Measurements from ENCODE around the gene TMPRSS3.

Gene TMPRSS3

DNA sequence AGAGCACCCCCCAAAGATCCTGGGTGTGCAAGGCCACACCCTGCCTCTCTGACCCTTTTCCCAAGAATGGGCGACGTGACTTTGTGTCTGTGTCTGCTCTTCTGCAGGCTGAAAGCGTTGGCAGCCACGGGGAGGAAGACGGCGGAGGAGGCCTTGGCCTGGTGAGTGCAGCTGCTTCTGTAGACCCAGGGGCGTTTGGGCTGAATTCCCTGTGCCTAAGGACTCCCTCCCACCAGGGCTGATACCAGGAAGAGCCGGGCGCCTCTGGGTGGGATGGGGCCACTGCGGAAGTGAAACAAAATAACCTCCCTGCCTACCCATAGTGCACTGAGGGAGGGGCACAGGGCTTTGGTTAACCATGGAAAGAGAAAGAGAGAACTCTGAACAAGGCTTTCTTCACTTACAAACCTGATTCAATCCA is 10.4 kb upstream of the TMPRSS3 start:
- DNase-seq: no peak

DNA sequence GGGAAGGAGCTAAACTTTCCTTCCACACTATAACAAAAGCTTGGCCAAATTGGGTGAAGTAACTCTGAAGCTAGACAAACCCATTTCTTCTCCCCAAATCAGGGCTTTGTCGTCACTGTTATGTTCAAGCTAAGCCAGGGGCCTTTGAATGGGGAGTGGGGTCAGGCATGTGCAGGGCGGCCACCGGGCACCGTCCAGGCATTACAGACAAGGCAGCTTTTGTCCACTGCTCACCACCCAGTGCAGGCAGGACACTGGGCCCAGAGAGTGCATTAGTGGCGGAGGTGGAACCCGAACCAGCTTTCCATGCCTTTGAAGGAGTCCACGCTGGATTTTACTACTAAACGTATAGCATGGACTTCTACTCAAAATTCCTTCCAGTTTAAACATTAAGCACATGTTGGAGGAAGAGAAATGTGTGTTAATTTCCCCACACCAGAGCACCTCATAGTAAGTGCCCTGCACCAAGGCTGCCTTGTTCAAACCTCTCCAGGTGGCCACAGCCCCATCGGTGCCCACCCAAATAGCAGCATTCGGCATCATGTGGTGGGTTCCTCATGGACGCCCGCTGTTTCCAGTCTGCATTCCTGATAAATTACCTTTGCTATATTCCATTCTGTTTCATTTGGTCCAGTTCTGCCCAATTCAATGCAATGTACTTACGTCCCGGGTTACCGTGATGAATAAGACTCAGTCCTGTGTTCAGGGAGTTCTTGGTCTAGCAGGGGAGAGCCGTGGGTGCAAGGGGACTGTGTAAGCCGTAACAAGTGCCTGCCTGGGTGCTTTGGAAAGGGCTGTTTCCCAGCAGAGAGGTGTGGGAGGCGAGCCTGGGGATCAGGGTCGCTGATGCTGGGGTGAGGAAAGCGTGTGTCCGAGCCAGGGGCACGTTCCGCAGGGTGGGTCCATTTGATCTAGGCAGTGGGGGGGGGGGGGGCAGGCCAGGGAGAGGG is 9.5 kb upstream of the TMPRSS3 start:
- DNase-seq: no peak

DNA sequence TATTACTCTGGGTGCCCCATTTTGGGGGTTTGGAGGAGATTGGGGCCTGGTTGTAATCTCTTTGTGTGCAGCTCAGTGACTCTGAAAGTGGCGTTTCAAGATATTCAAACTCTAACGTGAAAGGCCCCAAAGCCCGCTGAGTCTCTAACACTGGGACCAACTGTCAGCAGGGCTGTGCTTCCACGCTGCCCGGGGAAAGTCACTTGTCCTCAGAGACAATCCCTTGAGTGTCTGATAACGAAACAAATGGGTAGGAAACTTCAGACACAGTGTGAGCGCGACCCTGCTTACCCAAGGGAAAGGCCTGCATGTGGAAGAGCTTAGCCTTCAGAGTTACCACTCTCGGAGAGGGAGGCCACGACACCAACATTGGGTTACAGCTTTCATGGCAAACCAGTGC is 8.7 kb upstream of the TMPRSS3 start:
- no peak for DNase-seq

DNA sequence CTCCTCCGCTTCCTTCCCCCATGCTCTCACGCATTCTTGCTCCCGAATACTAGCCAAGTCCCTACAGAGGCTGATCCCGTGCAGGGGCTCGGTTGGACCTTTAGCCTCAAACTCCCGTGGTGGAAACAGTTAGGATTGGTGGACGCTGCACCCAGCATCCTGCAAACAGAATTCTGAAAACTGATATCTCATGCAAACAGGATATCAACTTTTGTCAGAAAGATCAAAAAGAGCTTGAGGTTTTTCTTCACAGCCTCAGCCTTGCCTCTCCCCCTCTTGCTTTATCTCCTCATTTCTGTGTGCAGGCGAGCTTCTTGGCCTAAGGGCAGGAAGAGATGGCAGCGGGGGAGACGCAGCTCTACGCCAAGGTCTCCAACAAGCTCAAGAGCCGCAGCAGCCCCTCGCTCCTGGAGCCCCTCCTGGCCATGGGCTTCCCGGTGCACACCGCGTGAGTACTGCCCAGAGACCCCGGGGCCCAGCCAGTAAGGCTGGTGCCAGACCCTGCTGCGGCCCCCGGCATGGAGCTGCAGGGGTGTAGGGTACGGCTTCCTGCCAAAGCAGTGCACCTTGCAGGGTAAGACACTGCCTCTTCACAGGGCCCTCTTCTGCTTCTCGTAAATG is 7.9 kb upstream of the TMPRSS3 start, which contains the start of gene UBASH3A:
Gene UBASH3A (plus strand): TSS at position 292 of the 621 bp plus-strand sequence. CDS start 44 bp downstream, at position 336.
- DNase-seq: no peak

DNA sequence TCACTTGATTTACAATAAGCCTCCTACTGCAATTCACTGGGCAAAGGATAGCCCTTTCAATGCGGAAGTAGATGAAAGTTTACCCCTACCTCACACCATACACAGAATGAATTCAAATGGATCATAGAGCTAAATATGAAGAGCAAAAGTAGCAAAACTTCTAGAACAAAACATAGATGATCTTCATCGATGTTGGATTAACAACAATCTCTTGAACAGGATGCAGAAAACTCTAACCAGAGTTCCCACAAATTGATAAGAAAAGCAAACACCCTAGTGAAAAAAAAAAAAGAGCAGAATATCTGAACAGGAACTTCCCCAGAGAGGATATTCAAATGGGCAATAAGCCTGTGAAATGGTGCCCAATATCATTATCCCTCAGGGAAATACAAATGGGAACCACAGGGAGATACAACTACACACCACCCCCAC is 6.0 kb upstream of the TMPRSS3 start:
- DNase-seq: no peak

DNA sequence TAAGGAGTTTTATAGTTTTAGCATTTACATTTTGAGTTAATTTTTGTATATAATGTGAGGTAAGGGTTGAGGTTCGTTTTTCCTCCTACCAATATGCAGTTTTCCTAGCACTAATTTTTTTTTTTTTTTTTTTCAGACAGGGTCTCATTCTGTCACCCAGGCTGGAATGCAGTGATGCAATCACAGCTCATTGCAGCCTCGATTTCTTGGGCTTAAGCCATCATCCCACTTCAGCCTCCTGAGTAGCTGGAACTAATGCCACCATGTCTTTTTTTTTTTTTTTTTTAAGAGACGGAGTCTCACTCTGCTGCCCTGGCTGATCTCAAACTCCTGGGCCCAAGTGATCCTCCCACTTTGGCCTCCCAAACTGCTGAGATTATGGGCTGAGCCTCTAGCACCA is 5.3 kb upstream of the TMPRSS3 start:
- no peak for DNase-seq

DNA sequence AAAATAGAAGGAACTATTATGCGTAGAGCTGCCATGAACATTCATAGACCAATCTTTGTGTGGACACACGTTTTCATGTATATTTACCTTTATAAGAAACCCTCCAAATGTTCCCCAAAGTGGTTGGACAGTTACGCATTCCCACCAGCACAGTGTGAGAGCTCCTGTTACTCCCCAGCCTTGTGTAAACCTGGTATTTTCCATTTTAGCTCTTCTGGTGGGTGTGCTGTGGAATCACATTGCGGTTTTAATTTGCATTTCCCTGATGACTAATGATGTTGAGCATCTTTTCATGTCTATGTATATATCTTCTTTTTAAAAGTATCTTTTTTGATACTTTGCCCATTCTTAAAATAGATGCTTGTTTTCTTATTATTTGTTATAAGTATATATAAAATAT is 4.7 kb upstream of the TMPRSS3 start:
- no peak for DNase-seq

DNA sequence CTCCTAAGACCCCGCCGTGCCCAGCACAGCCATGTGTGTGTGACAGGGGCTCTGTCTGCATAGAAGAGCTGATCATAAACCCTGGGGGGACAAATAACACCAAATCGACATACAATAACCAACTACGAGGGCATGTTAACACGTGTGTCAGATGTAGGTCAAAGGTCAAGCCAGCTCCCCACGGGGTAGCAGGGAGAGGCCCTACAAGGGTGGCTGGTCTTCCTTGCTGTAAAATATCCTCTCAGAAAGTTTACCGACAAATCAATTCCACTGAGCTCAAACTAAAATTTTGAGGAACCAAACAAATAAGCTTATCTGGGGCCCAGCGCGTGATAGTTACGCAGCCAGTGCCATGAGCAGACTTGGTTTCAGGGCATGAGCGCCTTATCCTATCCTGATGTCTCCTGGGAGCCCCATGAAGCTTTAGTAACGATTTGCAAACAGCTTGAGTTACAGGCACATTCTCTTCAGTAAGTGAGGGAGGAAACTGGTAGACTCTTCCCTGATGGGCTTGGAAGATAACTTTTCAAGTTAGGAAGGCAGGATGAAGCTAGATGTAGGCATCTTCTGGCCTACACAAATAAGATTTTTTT is 2.7 kb upstream of the TMPRSS3 start:
- DNase-seq: no peak

DNA sequence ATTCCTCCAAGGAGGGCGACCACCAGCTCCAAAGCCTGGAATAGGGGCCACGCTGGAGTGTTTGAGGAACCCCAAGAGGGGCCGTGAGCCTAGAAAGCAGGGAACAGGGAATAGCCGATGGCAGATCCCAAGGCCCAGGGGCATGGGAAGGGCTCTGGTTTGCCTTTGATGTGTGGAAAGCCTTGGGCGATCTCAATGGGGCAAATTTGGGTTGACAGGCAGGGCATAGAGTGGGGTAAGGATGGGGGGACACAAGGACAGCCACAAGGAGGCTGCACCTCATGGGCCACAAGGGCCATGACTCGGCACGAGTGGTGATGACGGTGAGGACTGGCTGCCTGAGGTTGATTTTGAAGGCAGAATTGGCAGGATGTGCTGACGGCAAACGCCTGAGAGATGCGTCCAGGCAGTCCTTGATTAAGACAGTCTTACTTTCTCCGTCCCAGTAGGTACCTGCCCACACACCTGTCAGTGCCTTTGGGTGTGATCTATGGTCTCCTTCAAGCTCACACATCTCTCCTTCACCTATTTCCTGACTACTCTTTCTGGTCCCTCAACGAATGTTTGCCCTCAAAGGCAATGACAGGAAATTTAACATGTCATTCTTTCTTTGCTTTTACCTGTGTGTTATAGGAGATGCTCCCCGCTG is 2.0 kb upstream of the TMPRSS3 start:
- DNase-seq: no peak

DNA sequence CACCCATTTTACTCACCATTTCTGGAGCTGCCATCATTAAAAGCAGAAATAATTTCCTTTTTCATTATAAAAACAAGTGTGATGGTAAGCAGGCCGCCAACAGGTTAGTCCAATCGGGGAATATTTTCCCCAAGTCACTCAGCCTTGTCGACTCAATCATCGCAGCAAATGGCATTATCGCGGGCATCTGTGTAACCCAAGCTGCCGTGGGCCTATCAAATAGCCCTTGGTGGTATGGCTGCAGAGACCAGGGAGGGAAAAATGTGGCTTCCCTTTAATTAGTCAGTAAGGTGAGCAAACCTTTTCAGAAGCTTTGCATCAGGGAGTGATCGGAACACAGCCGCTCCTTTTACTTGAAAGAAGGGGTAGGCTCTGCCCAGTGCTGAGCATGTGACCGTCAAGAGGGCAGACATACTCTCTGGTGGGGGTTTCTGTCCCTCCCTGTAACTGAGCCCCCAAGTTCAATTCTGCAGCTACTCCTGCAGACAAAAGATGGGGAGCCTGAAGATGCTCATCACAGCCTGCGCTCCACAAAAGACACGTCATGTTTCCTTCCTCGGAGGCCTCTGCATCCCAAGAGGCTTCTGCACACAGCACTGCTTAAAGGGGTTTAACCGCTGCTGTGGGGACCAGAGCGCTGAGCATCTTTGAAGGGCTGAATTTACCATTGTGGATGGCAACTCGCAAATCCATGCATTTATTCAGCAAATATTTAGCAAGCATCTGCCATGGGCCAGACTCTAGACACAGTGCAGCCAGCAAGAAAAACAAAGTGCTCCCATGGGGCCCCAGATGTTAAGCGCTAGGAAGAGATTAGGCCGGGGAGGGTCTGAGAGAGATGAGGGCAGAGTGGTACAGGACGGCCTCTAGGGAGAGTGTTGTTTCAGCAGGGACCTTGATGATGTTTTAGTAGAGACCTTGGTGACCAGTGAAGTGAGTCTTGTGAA is 1.2 kb upstream of the TMPRSS3 start:
- no peak for DNase-seq

DNA sequence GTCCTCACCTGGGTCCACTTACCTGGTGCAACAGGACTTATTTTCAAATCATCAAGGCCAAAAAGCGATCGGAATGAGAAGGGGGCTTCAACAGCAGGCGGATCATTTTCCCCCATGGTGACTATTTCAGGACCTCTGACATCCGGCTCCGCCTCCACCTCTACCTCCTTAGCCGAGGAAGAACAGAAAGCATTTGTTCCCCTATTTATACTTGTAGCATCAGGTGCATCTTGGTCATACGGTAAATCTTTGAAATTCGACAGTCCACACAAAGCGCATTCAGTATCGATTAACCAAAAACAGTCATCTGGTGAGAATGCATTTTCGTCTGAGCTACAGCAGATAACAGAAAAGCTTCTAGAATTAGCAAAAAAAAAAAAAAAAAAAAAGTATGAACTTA is 550 bp downstream of the TMPRSS3 start:
- DNase-seq: no peak

DNA sequence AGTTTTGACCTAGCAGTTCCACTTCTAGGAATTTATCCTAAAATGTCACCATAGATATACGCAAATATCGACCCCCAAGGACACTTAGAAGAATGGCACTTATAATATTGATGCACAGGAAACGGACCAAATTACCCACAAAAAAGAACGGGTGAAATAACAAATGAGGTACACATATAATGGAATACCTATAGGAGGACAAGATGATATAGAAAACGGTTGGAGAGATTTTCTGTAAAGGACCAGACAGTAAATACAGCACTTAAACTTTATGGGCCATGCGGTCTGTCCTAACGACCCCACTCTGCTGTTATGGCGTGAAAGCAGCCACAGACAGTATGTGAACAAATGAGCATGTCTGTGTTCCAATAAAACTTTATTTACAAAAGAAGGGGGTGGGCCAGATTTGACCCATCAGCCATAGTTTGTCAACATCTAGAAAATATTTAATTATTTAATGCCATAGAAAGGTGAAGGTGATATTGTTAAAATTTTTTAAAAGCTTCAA is 2.4 kb downstream of the TMPRSS3 start:
- no peak for DNase-seq

DNA sequence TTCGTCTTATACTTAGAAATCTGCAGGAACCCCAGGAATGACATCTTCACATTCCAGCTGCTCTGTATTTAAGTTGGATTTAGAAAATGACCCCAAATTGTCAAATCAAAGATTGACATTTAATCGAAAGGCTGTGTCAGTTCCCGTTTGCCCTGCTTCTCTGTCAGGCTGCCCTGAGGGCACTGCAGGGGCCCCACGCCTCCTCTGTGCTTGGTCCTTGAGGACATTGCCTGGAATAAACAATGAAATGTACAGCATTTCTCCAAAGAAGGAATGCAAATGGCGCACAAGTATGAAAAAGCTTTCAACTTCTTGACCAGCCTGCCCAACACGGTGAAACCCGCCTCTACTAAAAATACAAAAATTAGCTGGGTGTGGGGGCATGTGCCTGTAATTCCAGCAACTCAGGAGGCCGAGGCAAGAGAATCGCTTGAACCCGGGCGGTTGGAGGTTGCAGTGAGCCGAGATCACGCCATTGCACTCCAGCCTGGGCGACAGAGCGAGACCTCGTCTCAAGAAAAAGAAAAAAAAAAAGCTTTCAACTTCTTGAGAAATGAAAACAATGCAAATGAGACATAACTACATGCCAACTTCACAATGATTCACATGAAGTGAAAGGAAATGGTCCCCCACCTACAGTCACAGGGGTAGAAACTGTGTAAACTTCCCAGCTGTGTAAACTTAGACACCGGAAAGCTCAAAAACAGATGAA is 3.0 kb downstream of the TMPRSS3 start:
- DNase-seq: no peak

DNA sequence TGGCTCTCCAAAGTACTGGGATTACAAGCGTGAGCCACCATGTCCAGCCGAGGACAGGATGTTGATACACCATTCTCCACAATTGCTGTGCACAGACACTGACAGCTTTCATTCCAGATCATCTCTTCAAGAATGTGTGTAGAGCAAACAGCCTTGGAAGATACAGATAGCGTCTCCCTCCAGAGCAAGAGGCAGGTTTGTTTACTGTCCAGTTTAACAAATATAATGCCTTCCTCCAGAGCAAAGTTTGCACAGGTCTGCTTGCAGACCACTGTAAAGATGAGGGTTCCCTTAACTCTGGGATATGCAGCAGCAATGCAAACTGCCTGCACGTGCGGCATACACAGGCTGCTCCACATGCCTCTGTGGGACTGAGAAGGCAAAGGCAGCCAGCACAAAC is 4.6 kb downstream of the TMPRSS3 start:
- DNase-seq: no peak

DNA sequence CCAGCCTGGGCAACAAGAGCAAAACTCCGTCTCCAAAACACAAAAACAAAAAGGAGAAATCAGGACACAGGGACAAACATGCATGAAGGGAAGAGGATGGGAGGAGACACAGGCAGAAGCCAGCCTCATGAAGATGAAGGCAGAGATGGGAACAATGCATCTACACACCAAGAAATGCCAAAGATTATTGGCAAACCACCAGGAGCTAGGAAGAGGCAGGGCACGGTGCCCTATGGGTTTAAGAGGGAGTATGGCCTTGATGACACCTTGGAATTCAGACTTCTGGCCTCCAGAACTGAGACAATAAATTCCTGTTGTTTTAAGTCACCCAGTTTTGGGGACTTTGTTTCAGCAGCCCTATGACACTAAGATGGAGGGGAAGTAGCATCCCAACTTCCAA is 5.2 kb downstream of the TMPRSS3 start:
- DNase-seq: no peak

DNA sequence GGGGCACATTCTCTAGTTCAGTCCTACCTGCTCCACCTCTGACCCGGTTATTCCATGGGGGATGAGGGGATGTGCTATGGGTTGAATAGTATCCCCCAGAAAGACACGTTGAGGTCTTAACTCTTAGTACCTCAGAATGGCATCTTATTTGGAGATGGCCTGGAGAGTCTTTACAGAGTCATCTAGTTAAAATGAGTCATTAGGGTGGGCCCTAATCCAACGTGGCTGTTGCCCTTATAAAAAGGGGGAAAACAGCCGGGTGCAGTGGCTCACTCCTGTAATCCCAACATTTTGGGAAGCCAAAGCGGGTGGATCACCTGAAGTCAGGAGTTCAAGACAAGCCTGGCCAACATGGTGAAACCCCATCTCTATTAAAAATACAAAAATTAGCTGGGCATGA is 5.7 kb downstream of the TMPRSS3 start:
- DNase-seq: no peak

DNA sequence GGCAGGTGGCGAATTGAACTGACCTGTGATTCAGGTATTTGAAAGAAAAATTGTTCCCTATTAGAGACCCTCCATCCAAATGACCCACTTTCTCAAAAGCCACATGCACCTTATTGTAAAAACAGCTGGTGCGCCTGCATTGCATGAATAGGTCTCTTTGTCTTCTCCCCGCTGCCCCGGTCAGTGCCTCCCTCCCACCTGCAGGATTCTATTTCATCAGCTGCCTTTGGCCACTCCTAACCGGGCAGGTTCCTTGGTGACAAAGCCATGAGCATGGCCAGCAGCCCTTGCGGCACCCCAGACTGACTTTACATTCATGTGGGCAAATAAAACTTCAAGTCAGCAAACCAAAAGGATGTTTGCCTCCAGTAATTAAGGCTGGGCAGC is 6.4 kb downstream of the TMPRSS3 start:
- no peak for DNase-seq

DNA sequence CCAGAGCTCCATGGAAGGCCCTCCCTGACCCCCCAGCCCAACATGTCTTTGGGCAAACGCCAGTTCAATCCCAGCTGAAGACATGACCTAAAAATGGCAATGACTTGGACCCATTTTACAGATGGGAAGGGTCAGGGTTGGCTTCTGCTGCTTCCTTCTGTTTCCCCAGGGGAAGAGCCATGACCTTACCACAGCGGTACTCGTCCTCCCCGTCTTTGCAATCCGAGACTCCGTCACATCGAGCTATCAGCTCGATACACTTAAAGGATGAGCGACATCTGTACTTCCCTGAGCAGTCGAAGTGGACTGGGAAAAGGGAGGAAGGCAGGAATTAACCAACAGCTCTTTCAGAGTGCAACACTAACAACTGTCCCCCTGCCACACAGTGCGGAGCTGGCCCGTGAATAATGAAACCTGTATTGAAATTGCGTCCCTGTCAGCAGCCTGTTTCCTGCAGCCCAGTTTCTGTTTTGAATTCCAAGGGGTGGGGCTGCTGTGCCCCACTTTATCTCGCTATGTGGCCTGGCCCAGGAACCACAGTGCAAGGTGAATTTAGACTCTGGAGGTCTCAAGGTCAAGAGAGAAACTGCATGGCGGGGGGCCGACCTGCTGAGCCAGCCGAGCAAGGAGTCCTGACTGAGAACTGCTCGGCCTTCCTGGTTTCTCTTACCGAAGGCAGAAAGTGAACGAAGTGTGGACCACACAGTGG is 7.0 kb downstream of the TMPRSS3 start:
- DNase-seq: no peak

DNA sequence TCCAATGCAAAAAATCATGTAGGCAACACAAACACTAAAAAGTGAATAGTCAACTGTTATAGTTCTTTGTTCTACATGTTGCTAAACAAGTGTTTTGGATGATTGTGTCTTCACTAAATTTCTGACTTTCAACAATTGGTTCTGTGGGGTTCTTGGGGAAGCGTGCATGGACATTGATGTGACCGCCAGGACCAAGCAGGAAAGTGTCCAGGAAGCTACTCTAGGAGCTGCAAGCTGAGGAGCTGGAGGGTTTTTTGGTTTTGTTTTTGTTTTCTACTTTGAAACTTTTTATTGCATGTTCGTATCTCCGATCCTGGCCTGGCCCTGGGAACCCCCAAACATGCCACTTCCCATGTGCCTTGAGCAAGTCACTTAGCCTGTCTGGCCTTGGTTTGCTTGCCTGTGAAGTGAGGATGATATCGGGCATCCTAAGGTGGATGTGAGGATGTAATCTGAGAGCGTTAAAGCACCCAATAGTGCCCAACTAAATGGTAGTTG is 8.0 kb downstream of the TMPRSS3 start:
- no peak for DNase-seq

DNA sequence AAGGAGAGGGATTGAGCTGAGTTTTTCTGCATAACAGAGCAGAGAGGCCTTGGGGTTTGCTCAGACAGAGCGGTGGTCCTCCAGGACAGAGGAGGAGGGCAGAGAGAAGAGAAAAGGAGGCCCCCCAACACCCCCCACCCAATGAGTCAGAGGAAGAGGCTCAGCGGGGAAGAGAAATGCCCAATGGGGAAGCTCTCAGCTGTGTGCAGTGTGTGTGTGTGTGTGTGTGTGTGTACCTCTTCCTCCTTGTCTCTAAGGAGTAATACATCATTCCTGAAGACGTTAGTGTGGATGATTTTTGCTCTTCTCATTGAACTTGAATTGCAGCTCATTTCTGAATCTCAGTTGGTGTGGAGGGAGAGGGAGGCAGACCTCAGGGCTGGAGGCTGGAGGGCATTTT is 8.7 kb downstream of the TMPRSS3 start:
- no peak for DNase-seq

Data from cortex of kidney (tissue), 1 donor.